Measurements from ENCODE around the gene TTLL11.
A peak's percentile ranks its signal among the peaks of the same experiment; 100 is the strongest.

TTLL11 gene

DNA sequence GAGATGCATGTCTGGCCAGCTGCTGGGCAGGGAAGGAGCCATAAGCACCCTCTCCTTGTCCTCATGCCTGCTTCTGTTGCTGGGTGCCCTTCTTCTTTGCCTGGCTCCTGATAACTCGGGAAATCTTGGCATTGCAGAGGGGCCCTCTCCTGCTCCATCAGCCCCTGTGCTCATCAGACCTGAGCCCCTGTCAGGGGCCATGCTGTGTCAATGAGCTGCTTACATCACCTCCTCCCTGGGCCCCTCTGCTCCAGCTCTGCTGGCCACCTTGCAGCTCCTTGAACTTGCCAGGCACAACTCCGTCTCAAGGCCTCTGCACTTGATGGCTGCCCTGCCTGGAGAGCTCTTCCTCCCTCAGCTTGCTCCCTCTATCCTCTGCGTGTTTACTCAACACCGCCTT lies 194.3 kb downstream of the TTLL11 start:
- Histone ChIP-seq H3K4me1 (ENCODE audit: control insufficient read depth, low read length) (peaks cover 60% of the 10 kb centered on the region), H3K27ac (ENCODE audit: low read depth, low read length) (no peak overlapping the region), H3F3A (ENCODE audit: control insufficient read depth, insufficient read depth) (peaks cover 16% of the 10 kb centered on the region; the same call in 1 of the 2 replicates), H3K27me3 (ENCODE audit: control insufficient read depth, low read length) (no peaks in the 10 kb centered on the region), H3K79me2 (ENCODE audit: control insufficient read depth, low read length) (no peaks in the 10 kb centered on the region), H3K4me3 (ENCODE audit: low read length) (no peak overlapping the region), H4K20me1 (ENCODE audit: control insufficient read depth, insufficient read depth, low read depth, low read length) (no peaks in the 10 kb centered on the region), H3K4me2 (ENCODE audit: low read length) (no peak overlapping the region), H3K9me2 (replicated peaks; ENCODE audit: control insufficient read depth, low read length) (no peaks in the 10 kb centered on the region), H3K36me3 (ENCODE audit: control insufficient read depth, low read length) (no peaks in the 10 kb centered on the region), H3K9me3 (ENCODE audit: control insufficient read depth, insufficient read depth, low read length) (peaks cover 15% of the 10 kb centered on the region; the same call in 1 of the 2 replicates)
- no peak for TF ChIP-seq EZH2phosphoT487 (IDR thresholded peaks at IDR 0.05; ENCODE audit: borderline replicate concordance, low read length)
- TF ChIP-seq, protein P1, sequence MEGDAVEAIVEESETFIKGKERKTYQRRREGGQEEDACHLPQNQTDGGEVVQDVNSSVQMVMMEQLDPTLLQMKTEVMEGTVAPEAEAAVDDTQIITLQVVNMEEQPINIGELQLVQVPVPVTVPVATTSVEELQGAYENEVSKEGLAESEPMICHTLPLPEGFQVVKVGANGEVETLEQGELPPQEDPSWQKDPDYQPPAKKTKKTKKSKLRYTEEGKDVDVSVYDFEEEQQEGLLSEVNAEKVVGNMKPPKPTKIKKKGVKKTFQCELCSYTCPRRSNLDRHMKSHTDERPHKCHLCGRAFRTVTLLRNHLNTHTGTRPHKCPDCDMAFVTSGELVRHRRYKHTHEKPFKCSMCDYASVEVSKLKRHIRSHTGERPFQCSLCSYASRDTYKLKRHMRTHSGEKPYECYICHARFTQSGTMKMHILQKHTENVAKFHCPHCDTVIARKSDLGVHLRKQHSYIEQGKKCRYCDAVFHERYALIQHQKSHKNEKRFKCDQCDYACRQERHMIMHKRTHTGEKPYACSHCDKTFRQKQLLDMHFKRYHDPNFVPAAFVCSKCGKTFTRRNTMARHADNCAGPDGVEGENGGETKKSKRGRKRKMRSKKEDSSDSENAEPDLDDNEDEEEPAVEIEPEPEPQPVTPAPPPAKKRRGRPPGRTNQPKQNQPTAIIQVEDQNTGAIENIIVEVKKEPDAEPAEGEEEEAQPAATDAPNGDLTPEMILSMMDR (IDR thresholded peaks at IDR 0.05; ENCODE audit: low read depth, low read length, poor library complexity, severe bottlenecking), result no peak

DNA sequence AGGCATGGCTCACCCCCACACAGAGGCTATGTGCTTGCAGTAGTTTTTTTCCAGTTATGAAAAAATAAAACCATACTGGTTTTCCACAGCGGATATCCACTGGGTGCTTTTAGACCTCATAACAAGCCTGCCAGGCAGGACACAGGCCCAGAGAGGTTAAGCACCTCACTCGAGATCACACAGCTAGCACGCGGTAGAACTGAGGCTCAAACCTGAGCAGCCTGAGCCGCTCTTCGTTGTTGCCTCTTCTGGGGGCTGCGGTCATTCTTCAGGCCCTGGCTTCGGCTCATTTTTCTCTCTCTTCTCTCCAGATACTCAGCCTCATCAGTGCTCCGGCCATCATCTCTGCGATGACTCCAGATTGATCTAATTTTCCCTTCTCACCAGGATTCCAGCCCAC lies 196.0 kb downstream of the TTLL11 start:
- no peaks in the 10 kb centered on the region for H3K79me2 ChIP-seq (ENCODE audit: control insufficient read depth, low read length)
- H4K20me1 ChIP-seq (ENCODE audit: control insufficient read depth, insufficient read depth, low read depth, low read length), result no peaks in the 10 kb centered on the region
- peaks cover 64% of the 10 kb centered on the region for H3K4me1 ChIP-seq (ENCODE audit: control insufficient read depth, low read length)
- peaks cover 16% of the 10 kb centered on the region; the same call in 1 of the 2 replicates for H3F3A ChIP-seq (ENCODE audit: control insufficient read depth, insufficient read depth)
- H3K4me3 ChIP-seq (ENCODE audit: low read length), result no peak overlapping the region
- H3K27me3 ChIP-seq (ENCODE audit: control insufficient read depth, low read length), result no peaks in the 10 kb centered on the region
- no peak overlapping the region for H3K27ac ChIP-seq (ENCODE audit: low read depth, low read length)
- peaks cover 15% of the 10 kb centered on the region; the same call in 1 of the 2 replicates for H3K9me3 ChIP-seq (ENCODE audit: control insufficient read depth, insufficient read depth, low read length)
- TF ChIP-seq EZH2phosphoT487 (IDR thresholded peaks at IDR 0.05; ENCODE audit: borderline replicate concordance, low read length), result no peak
- TF ChIP-seq, protein P1 (IDR thresholded peaks at IDR 0.05; ENCODE audit: low read depth, low read length, poor library complexity, severe bottlenecking), result no peak
- H3K36me3 ChIP-seq (ENCODE audit: control insufficient read depth, low read length), result no peaks in the 10 kb centered on the region
- H3K9me2 ChIP-seq (replicated peaks; ENCODE audit: control insufficient read depth, low read length), result no peaks in the 10 kb centered on the region
- H3K4me2 ChIP-seq (ENCODE audit: low read length), result peak overlapping the region; percentile 48

DNA sequence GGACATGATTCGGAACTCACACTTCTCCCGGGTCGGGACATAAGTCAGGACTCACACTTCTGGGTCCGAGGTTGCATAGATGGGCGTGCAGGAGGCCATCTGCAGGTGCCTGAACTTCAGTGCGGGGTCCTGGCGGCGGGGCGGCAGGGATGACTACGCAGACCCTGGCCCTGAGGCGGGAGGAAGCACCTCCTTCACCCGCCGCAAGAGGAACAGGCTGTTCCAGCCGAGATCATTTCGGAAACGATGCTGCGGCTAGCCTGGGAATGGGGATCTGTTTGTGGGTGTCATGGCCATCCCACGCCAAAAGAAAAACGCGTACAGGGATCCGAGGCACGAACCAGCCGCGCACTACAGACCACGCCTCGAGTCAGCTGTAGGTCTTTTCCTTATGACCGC lies 196.6 kb downstream of the TTLL11 start:
- TF ChIP-seq EZH2phosphoT487 (IDR thresholded peaks at IDR 0.05; ENCODE audit: borderline replicate concordance, low read length), result no peak
- TF ChIP-seq, protein P1 (IDR thresholded peaks at IDR 0.05; ENCODE audit: low read depth, low read length, poor library complexity, severe bottlenecking), result no peak
- H3K9me2 ChIP-seq (replicated peaks; ENCODE audit: control insufficient read depth, low read length), result no peaks in the 10 kb centered on the region
- no peak overlapping the region for H3K27ac ChIP-seq (ENCODE audit: low read depth, low read length)
- H3K79me2 ChIP-seq (ENCODE audit: control insufficient read depth, low read length), result no peaks in the 10 kb centered on the region
- H3K36me3 ChIP-seq (ENCODE audit: control insufficient read depth, low read length), result no peaks in the 10 kb centered on the region
- no peaks in the 10 kb centered on the region for H3K27me3 ChIP-seq (ENCODE audit: control insufficient read depth, low read length)
- H3K4me2 ChIP-seq (ENCODE audit: low read length), result peak overlapping the region; percentile 48
- H4K20me1 ChIP-seq (ENCODE audit: control insufficient read depth, insufficient read depth, low read depth, low read length), result no peaks in the 10 kb centered on the region
- peaks cover 59% of the 10 kb centered on the region for H3K4me1 ChIP-seq (ENCODE audit: control insufficient read depth, low read length)
- peaks cover 16% of the 10 kb centered on the region; the same call in 1 of the 2 replicates for H3F3A ChIP-seq (ENCODE audit: control insufficient read depth, insufficient read depth)
- peaks cover 15% of the 10 kb centered on the region; the same call in 1 of the 2 replicates for H3K9me3 ChIP-seq (ENCODE audit: control insufficient read depth, insufficient read depth, low read length)
- H3K4me3 ChIP-seq (ENCODE audit: low read length), result no peak overlapping the region

Data from DOHH2 (cell line).